HCT116 (cell line): ENCODE results near the gene PRKD2. TPM values are rescaled to one million over a fixed set of nuclear protein-coding genes. Genes with fewer than 3 reads are reported as not detected.

Experiments
- ATAC-seq: fragments of 200-7000 bp; cut with Tn5 transposase; 2 replicates; pipeline ENCODE4 v1.9.1; 2020; ENCODE audit warnings: mild to moderate bottlenecking, moderate library complexity
- BruUV-seq: library from RNA; stranded (reverse); fragments of 400-500 nt; replicated peaks from 2 replicates; lab custom pipeline; 2021; lab: Mats Ljungman, UMichigan
- CTCF ChIA-PET: fragments of 300-600 bp; sonication (Branson Sonifier 250); formaldehyde crosslinking; loops from one replicate; lab custom pipeline; 2021; ENCODE audit warnings: antibody characterized with exemption; lab: Charles Lee
- POLR2A ChIA-PET: fragments of 300-600, 350-600 bp; sonication (Branson Sonifier 250); formaldehyde crosslinking; loops from one replicate; lab custom pipeline; 2021; ENCODE audit warnings: antibody characterized with exemption; lab: Charles Lee
- RAD21 ChIA-PET, 2 experiments: fragments of 300-600 bp; sonication (Branson Sonifier 250); formaldehyde crosslinking; loops; one replicate each; lab custom pipeline; 2023; ENCODE audit warnings: low total read pairs in 2 of 2; ENCODE audit not compliant: uncharacterized antibody in 2 of 2, unreplicated experiment in 2 of 2, low non-redundant PET in 1 of 2; lab: Charles Lee
- DNase-seq: peaks from one replicate; pipeline ENCODE4 v3.0.0-alpha.2; 2010; ENCODE audit warnings: low read depth, low spot score
- H2AFZ ChIP-seq: fragments of 200-600 bp; shearing (Covaris generic), sonication (generic); 2 replicates; pipeline ENCODE4 v1.6.1; 2017; ENCODE audit warnings: low read depth, mixed run types, mixed read lengths, antibody characterized with exemption, low read length; ENCODE audit not compliant: poor library complexity, severe bottlenecking
- H3K27ac ChIP-seq: 2 replicates; pipeline ENCODE4 v1.5.1; 2012; ENCODE audit warnings: low read depth, low read length
- H3K27me3 ChIP-seq: fragments of 200-600 bp; sonication (generic); 2 replicates; pipeline ENCODE4 v1.6.1; 2016; ENCODE audit warnings: mixed run types, low read length, mixed read lengths; ENCODE audit not compliant: insufficient read depth
- H3K36me3 ChIP-seq, 2 experiments: fragments of 200-500 bp in 1 of 2; fragments of 200-600 bp in 1 of 2; sonication (Bioruptor generic) in 1 of 2; sonication (generic) in 1 of 2; 2 replicates each; pipeline versions ENCODE4 v1.5.1 to v1.6.1; 2014 to 2016; ENCODE audit warnings: low read length in 2 of 2, inconsistent platforms in 1 of 2, mixed read lengths in 1 of 2, mixed run types in 1 of 2; ENCODE audit not compliant: insufficient read depth in 2 of 2, control insufficient read depth in 1 of 2
- H3K4me1 ChIP-seq, 2 experiments: fragments of 200-600 bp in 1 of 2; sonication (generic) in 1 of 2; 2 replicates each; pipeline versions ENCODE4 v1.5.1 to v1.6.1; 2012 to 2017; ENCODE audit warnings: low read length in 2 of 2, inconsistent platforms in 1 of 2, mild to moderate bottlenecking in 1 of 2, mixed read lengths in 1 of 2, mixed run types in 1 of 2, moderate library complexity in 1 of 2; ENCODE audit not compliant: insufficient read depth in 2 of 2, control insufficient read depth in 1 of 2
- H3K4me2 ChIP-seq: fragments of 200-600 bp; sonication (generic); 2 replicates; pipeline ENCODE4 v1.6.1; 2017; ENCODE audit warnings: mixed run types, low read length, mixed read lengths
- H3K4me3 ChIP-seq, 2 experiments: fragments of 200-600 bp in 1 of 2; sonication (generic) in 1 of 2; replicated peaks in 1 of 2; 2 replicates each; pipeline ENCODE4 v1.5.1; 2011 to 2016; ENCODE audit warnings: low read length in 2 of 2, control low read depth in 1 of 2, low read depth in 1 of 2, mild to moderate bottlenecking in 1 of 2, mixed read lengths in 1 of 2, mixed run types in 1 of 2
- H3K79me2 ChIP-seq: fragments of 200-600 bp; sonication (generic); 2 replicates; pipeline ENCODE4 v1.6.1; 2017; ENCODE audit warnings: mild to moderate bottlenecking, mixed run types, low read length, moderate library complexity, mixed read lengths; ENCODE audit not compliant: insufficient read depth
- H3K9ac ChIP-seq: fragments of 200-600 bp; sonication (generic); 2 replicates; pipeline ENCODE4 v1.6.1; 2016; ENCODE audit warnings: low read length, mixed read lengths
- H3K9me2 ChIP-seq: fragments of 200-600 bp; sonication (generic), shearing (Covaris generic); 2 replicates; pipeline ENCODE4 v1.6.1; 2017; ENCODE audit warnings: mixed run types, mild to moderate bottlenecking, moderate library complexity; ENCODE audit not compliant: insufficient read depth
- H3K9me3 ChIP-seq, 2 experiments: fragments of 200-500 bp in 1 of 2; fragments of 200-600 bp in 1 of 2; sonication (Bioruptor generic) in 1 of 2; sonication (generic) in 1 of 2; 2 replicates each; pipeline ENCODE4 v1.6.1; 2014 to 2017; ENCODE audit warnings: low read length in 2 of 2, mixed read lengths in 2 of 2, inconsistent platforms in 1 of 2, low read depth in 1 of 2, mild to moderate bottlenecking in 1 of 2, mixed run types in 1 of 2, moderate library complexity in 1 of 2; ENCODE audit not compliant: control insufficient read depth in 1 of 2, insufficient read depth in 1 of 2
- H4K20me1 ChIP-seq: fragments of 200-600 bp; sonication (generic), shearing (Covaris generic); 2 replicates; pipeline ENCODE4 v1.6.1; 2017; ENCODE audit warnings: mixed run types, mild to moderate bottlenecking, moderate library complexity; ENCODE audit not compliant: insufficient read depth
- CEBPB ChIP-seq: IDR thresholded peaks from 2 replicates; pipeline ENCODE4 v1.6.1; 2012; ENCODE audit warnings: low read depth
- ELF1 ChIP-seq: IDR thresholded peaks from 2 replicates; pipeline ENCODE4 v1.6.1; 2012; ENCODE audit warnings: low read depth, borderline replicate concordance
- EZH2 ChIP-seq: fragments of 200-600 bp; sonication (generic); IDR thresholded peaks from 2 replicates; pipeline ENCODE4 v1.6.1; 2017; ENCODE audit warnings: antibody characterized with exemption, mixed run types
- EZH2phosphoT487 ChIP-seq: fragments of 200-600 bp; IDR thresholded peaks from 2 replicates; pipeline ENCODE4 v1.6.1; 2018; ENCODE audit warnings: antibody characterized with exemption, borderline replicate concordance
- FOSL1 ChIP-seq: IDR thresholded peaks from 2 replicates; pipeline ENCODE4 v1.6.1; 2012; ENCODE audit warnings: low read depth
- MAX ChIP-seq: IDR thresholded peaks from 2 replicates; pipeline ENCODE4 v1.6.1; 2012
- RAD21 ChIP-seq: IDR thresholded peaks from 2 replicates; pipeline ENCODE4 v1.6.1; 2012; ENCODE audit warnings: low read depth, mild to moderate bottlenecking
- SIN3A ChIP-seq: IDR thresholded peaks from 2 replicates; pipeline ENCODE4 v1.6.1; 2012; ENCODE audit warnings: low read depth
- SP1 ChIP-seq: IDR thresholded peaks from 2 replicates; pipeline ENCODE4 v1.6.1; 2012; ENCODE audit warnings: low read depth
- TCF7L2 ChIP-seq: IDR thresholded peaks from 2 replicates; pipeline ENCODE4 v1.7.0; 2011; ENCODE audit warnings: borderline replicate concordance, inconsistent platforms; ENCODE audit not compliant: insufficient read depth, insufficient read length; ENCODE audit errors: extremely low read depth
- YY1 ChIP-seq: IDR thresholded peaks from 2 replicates; pipeline ENCODE4 v1.6.1; 2011; ENCODE audit warnings: low read length, low read depth, moderate library complexity, mild to moderate bottlenecking; ENCODE audit not compliant: insufficient replicate concordance; ENCODE audit errors: extremely low read depth
- ZBTB33 ChIP-seq: IDR thresholded peaks from 2 replicates; pipeline ENCODE4 v1.6.1; 2011; ENCODE audit warnings: mild to moderate bottlenecking, low read length, moderate library complexity; ENCODE audit not compliant: insufficient replicate concordance; ENCODE audit errors: extremely low read depth
- ZFX ChIP-seq: fragments of 450-650 bp; IDR thresholded peaks from 2 replicates; pipeline ENCODE4 v1.6.1; 2017
- ZNF274 ChIP-seq: fragments of 200-500 bp; sonication (Bioruptor generic); IDR thresholded peaks from 2 replicates; pipeline ENCODE4 v1.6.1; 2014; ENCODE audit warnings: mild to moderate bottlenecking, low read depth, low read length, inconsistent platforms
- intact Hi-C: fragments of 100-400 bp; cut with micrococcal nuclease; formaldehyde crosslinking; loops from 2 replicates; pipeline ENCODE4 v1.10.0; 2022
- total RNA-seq: library from RNA; stranded (reverse); gene quantifications from one replicate; pipeline ENCODE4 v1.2.1, GENCODE V29; 2021; ENCODE audit not compliant: unreplicated experiment
- TF ChIP-seq, protein P1 (sequence below), 3 experiments: fragments of 200-600 bp in 1 of 3; sonication (generic) in 1 of 3; IDR thresholded peaks in 2 of 3; conservative IDR thresholded peaks in 1 of 3; 2 replicates each; pipeline ENCODE4 v1.5.1; 2012 to 2017; ENCODE audit warnings: low read depth in 2 of 3, low read length in 2 of 3, antibody characterized with exemption in 1 of 3, borderline replicate concordance in 1 of 3, control low read depth in 1 of 3, mild to moderate bottlenecking in 1 of 3, mixed read lengths in 1 of 3, mixed run types in 1 of 3, moderate library complexity in 1 of 3; ENCODE audit not compliant: insufficient read depth in 1 of 3
- TF ChIP-seq, protein P2 (sequence below): IDR thresholded peaks from 2 replicates; pipeline ENCODE4 v1.6.1; 2012; ENCODE audit warnings: low read depth

The PRKD2 gene
- total RNA-seq, 1 experiment from 2014 or later, result 73.5 TPM

- ChIA-PET CTCF (interaction anchor here (0.7 to 2.1 kb wide), 3 partner anchors 17 to 109 kb away, joined by 3 to 7 read pairs (median 4); partner anchors contain the start of gene DACT3), RAD21 (no interaction called here)
- Histone ChIP-seq H3K9me3 (no peaks in the 10 kb centered on the region), H3K9me2 (no peaks in the 10 kb centered on the region), H3K4me1 (peaks cover 0 to 3% of the 10 kb centered on the region in 2 experiments; a peak in 1 of 4 replicates), H3K36me3 (no peaks in the 10 kb centered on the region), H3K9ac (no peak overlapping the region), H3K4me3 (no peak overlapping the region), H4K20me1 (no peaks in the 10 kb centered on the region)
- no peak for ATAC-seq
- no TSS peak for BruUV-seq
- no peak for TF ChIP-seq YY1
- no peak for TF ChIP-seq CEBPB
- TF ChIP-seq RAD21, result no peak
- no peak for TF ChIP-seq FOSL1
- TF ChIP-seq, protein P1, sequence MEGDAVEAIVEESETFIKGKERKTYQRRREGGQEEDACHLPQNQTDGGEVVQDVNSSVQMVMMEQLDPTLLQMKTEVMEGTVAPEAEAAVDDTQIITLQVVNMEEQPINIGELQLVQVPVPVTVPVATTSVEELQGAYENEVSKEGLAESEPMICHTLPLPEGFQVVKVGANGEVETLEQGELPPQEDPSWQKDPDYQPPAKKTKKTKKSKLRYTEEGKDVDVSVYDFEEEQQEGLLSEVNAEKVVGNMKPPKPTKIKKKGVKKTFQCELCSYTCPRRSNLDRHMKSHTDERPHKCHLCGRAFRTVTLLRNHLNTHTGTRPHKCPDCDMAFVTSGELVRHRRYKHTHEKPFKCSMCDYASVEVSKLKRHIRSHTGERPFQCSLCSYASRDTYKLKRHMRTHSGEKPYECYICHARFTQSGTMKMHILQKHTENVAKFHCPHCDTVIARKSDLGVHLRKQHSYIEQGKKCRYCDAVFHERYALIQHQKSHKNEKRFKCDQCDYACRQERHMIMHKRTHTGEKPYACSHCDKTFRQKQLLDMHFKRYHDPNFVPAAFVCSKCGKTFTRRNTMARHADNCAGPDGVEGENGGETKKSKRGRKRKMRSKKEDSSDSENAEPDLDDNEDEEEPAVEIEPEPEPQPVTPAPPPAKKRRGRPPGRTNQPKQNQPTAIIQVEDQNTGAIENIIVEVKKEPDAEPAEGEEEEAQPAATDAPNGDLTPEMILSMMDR (IDR thresholded peaks at IDR 0.05 in 2 of 3, conservative IDR thresholded peaks at IDR 0.05 in 1 of 3; ENCODE audit: borderline replicate concordance in 1 of 3, insufficient read depth in 1 of 3, low read depth in 2 of 3, low read length in 2 of 3), result no peak
- TF ChIP-seq, protein P2, sequence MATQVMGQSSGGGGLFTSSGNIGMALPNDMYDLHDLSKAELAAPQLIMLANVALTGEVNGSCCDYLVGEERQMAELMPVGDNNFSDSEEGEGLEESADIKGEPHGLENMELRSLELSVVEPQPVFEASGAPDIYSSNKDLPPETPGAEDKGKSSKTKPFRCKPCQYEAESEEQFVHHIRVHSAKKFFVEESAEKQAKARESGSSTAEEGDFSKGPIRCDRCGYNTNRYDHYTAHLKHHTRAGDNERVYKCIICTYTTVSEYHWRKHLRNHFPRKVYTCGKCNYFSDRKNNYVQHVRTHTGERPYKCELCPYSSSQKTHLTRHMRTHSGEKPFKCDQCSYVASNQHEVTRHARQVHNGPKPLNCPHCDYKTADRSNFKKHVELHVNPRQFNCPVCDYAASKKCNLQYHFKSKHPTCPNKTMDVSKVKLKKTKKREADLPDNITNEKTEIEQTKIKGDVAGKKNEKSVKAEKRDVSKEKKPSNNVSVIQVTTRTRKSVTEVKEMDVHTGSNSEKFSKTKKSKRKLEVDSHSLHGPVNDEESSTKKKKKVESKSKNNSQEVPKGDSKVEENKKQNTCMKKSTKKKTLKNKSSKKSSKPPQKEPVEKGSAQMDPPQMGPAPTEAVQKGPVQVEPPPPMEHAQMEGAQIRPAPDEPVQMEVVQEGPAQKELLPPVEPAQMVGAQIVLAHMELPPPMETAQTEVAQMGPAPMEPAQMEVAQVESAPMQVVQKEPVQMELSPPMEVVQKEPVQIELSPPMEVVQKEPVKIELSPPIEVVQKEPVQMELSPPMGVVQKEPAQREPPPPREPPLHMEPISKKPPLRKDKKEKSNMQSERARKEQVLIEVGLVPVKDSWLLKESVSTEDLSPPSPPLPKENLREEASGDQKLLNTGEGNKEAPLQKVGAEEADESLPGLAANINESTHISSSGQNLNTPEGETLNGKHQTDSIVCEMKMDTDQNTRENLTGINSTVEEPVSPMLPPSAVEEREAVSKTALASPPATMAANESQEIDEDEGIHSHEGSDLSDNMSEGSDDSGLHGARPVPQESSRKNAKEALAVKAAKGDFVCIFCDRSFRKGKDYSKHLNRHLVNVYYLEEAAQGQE, result no peak
- TF ChIP-seq EZH2phosphoT487, result no peak
- no peak for TF ChIP-seq ZBTB33
- no peak for TF ChIP-seq TCF7L2
- TF ChIP-seq ZFX, result no peak
- TF ChIP-seq ZNF274, result no peak
- no peak for TF ChIP-seq ELF1
- TF ChIP-seq EZH2, result no peak
- no peak for TF ChIP-seq SP1
- TF ChIP-seq SIN3A, result no peak
- no peak for TF ChIP-seq MAX
- TF ChIP-seq, all 23 proteins: peak for 0
- POLR2A ChIA-PET, result no interaction called here
- no peak overlapping the region for H2AFZ ChIP-seq
- no peaks in the 10 kb centered on the region for H3K27me3 ChIP-seq
- H3K79me2 ChIP-seq, result no peaks in the 10 kb centered on the region
- intact Hi-C loops, result no loop called here
- no peak overlapping the region for H3K27ac ChIP-seq
- H3K4me2 ChIP-seq, result no peak overlapping the region
- no peak for DNase-seq
Observed at GRCh38 chr19:46644720-46645119, 72.2 kb downstream of the PRKD2 start.
